Loucy (cell line): ENCODE measurements around the gene TMEM238.
"Not testable (repeated sequence)": the region's sequence is repeated elsewhere in the genome, so short reads cannot be mapped to it uniquely, and the experiment has no call there.

Experiments used
- CTCF ChIP-seq: fragments of 200-600 bp; sonication (generic); conservative IDR thresholded peaks from 2 replicates; pipeline ENCODE4 v1.5.1; 2014; ENCODE audit warnings: mild to moderate bottlenecking, antibody characterized with exemption, low read length
- EZH2phosphoT487 ChIP-seq: fragments of 200-600 bp; IDR thresholded peaks from 2 replicates; pipeline ENCODE4 v1.6.1; 2018; ENCODE audit warnings: antibody characterized with exemption, mild to moderate bottlenecking, moderate library complexity, borderline replicate concordance

GRCh38 chr19:55407550-55407799, 23.4 kb upstream of the TMEM238 start, which contains the start of gene UBE2S:
- TF ChIP-seq CTCF, EZH2phosphoT487: not testable (repeated sequence)
